ENCODE data around the gene EEF1AKMT3.

EEF1AKMT3 gene

GRCh38 chr12:57735952-57736740 is 36.3 kb upstream of the EEF1AKMT3 start:
- peak overlapping the region; percentile 18 for H3K4me3 ChIP-seq (ENCODE audit: extremely low read depth, insufficient read depth, low read length, poor library complexity, severe bottlenecking)

GRCh38 chr12:57736741-57737466 is 35.5 kb upstream of the EEF1AKMT3 start:
- Histone ChIP-seq H3K27ac (ENCODE audit: low read depth, low read length, severe bottlenecking) (no peak overlapping the region), H3K4me3 (ENCODE audit: extremely low read depth, insufficient read depth, low read length, poor library complexity, severe bottlenecking) (peak overlapping the region; percentile 33), H3K36me3 (ENCODE audit: control insufficient read depth, insufficient read depth, low read length) (no peaks in the 10 kb centered on the region), H3K4me1 (ENCODE audit: control insufficient read depth, insufficient read depth, low read length, poor library complexity, severe bottlenecking) (peaks cover 6% of the 10 kb centered on the region), H3K9me3 (ENCODE audit: control insufficient read depth, low read length) (no peaks in the 10 kb centered on the region)
- 1 to 2% methylated on average over 22 to 23 of the region's 31 CpGs for WGBS, 2 experiments (ENCODE audit: insufficient coverage in 2 of 2)

More at GRCh38 chr12:57735952-57736740, 36.3 kb upstream of the EEF1AKMT3 start:
- peaks cover 6% of the 10 kb centered on the region for H3K4me1 ChIP-seq (ENCODE audit: control insufficient read depth, insufficient read depth, low read length, poor library complexity, severe bottlenecking)
- H3K36me3 ChIP-seq (ENCODE audit: control insufficient read depth, insufficient read depth, low read length) = no peaks in the 10 kb centered on the region
- no peak overlapping the region for H3K27ac ChIP-seq (ENCODE audit: low read depth, low read length, severe bottlenecking)
- WGBS, 2 experiments (ENCODE audit: insufficient coverage in 2 of 2) = 0% methylated on average over 27 to 29 of the region's 49 CpGs
- H3K9me3 ChIP-seq (ENCODE audit: control insufficient read depth, low read length) = no peaks in the 10 kb centered on the region

GRCh38 chr12:57737467-57738460 is 34.6 kb upstream of the EEF1AKMT3 start:
- no peaks in the 10 kb centered on the region for H3K9me3 ChIP-seq (ENCODE audit: control insufficient read depth, low read length)
- 0 to 1% methylated on average over 67 to 84 of the region's 110 CpGs for WGBS, 2 experiments (ENCODE audit: insufficient coverage in 2 of 2)
- H3K4me3 ChIP-seq (ENCODE audit: extremely low read depth, insufficient read depth, low read length, poor library complexity, severe bottlenecking) = peak overlapping the region; percentile 33
- H3K4me1 ChIP-seq (ENCODE audit: control insufficient read depth, insufficient read depth, low read length, poor library complexity, severe bottlenecking) = peaks cover 6% of the 10 kb centered on the region
- H3K27ac ChIP-seq (ENCODE audit: low read depth, low read length, severe bottlenecking) = no peak overlapping the region
- no peaks in the 10 kb centered on the region for H3K36me3 ChIP-seq (ENCODE audit: control insufficient read depth, insufficient read depth, low read length)

- H3K36me3 ChIP-seq (ENCODE audit: control insufficient read depth, insufficient read depth, low read length) = no peaks in the 10 kb centered on the region
Measured at GRCh38 chr12:57738661-57739237, 33.7 kb upstream of the EEF1AKMT3 start, which contains the start of gene AGAP2. TSS of gene AGAP2 (minus strand) at chr12:57738742. CDS start at chr12:57738246, 496 bp downstream.

GRCh38 chr12:57739387-57739786 is 33.0 kb upstream of the EEF1AKMT3 start:
- 11% methylated on average over 6 of the region's 7 CpGs; no CpG with 5 or more reads in 1 of the 2 experiments for WGBS, 2 experiments (ENCODE audit: insufficient coverage in 2 of 2)
- no peak overlapping the region for H3K4me3 ChIP-seq (ENCODE audit: extremely low read depth, insufficient read depth, low read length, poor library complexity, severe bottlenecking)
- no peaks in the 10 kb centered on the region for H3K9me3 ChIP-seq (ENCODE audit: control insufficient read depth, low read length)
- no peaks in the 10 kb centered on the region for H3K36me3 ChIP-seq (ENCODE audit: control insufficient read depth, insufficient read depth, low read length)
- peaks cover 6% of the 10 kb centered on the region for H3K4me1 ChIP-seq (ENCODE audit: control insufficient read depth, insufficient read depth, low read length, poor library complexity, severe bottlenecking)
- H3K27ac ChIP-seq (ENCODE audit: low read depth, low read length, severe bottlenecking) = no peak overlapping the region

More at GRCh38 chr12:57738661-57739237, 33.7 kb upstream of the EEF1AKMT3 start, which contains the start of gene AGAP2:
- peak within 1 kb of the TSS; percentile 33 for H3K4me3 ChIP-seq (ENCODE audit: extremely low read depth, insufficient read depth, low read length, poor library complexity, severe bottlenecking)
- H3K9me3 ChIP-seq (ENCODE audit: control insufficient read depth, low read length) = no peaks in the 10 kb centered on the region
- no peak within 1 kb of the TSS for H3K27ac ChIP-seq (ENCODE audit: low read depth, low read length, severe bottlenecking)
- H3K4me1 ChIP-seq (ENCODE audit: control insufficient read depth, insufficient read depth, low read length, poor library complexity, severe bottlenecking) = peaks cover 6% of the 10 kb centered on the region
- 2% methylated on average over 23 of the region's 36 CpGs; no CpG with 5 or more reads in 1 of the 2 experiments for WGBS, 2 experiments (ENCODE audit: insufficient coverage in 2 of 2)

- Histone ChIP-seq H3K9me3 (ENCODE audit: control insufficient read depth, low read length) (no peaks in the 10 kb centered on the region), H3K4me3 (ENCODE audit: extremely low read depth, insufficient read depth, low read length, poor library complexity, severe bottlenecking) (no peak overlapping the region), H3K27ac (ENCODE audit: low read depth, low read length, severe bottlenecking) (no peak overlapping the region), H3K4me1 (ENCODE audit: control insufficient read depth, insufficient read depth, low read length, poor library complexity, severe bottlenecking) (peaks cover 6% of the 10 kb centered on the region), H3K36me3 (ENCODE audit: control insufficient read depth, insufficient read depth, low read length) (no peaks in the 10 kb centered on the region)
- 38 to 48% methylated on average over 4 to 9 of the region's 10 CpGs for WGBS, 2 experiments (ENCODE audit: insufficient coverage in 2 of 2)
Measured at GRCh38 chr12:57739914-57740538, 32.4 kb upstream of the EEF1AKMT3 start.

GRCh38 chr12:57740656-57741412 is 31.6 kb upstream of the EEF1AKMT3 start:
- Histone ChIP-seq H3K27ac (ENCODE audit: low read depth, low read length, severe bottlenecking) (no peak overlapping the region), H3K4me3 (ENCODE audit: extremely low read depth, insufficient read depth, low read length, poor library complexity, severe bottlenecking) (no peak overlapping the region)

GRCh38 chr12:57741413-57741789 is 31.0 kb upstream of the EEF1AKMT3 start:
- H3K9me3 ChIP-seq (ENCODE audit: control insufficient read depth, low read length) = no peaks in the 10 kb centered on the region
- WGBS, 2 experiments (ENCODE audit: insufficient coverage in 2 of 2) = 86% methylated on average over 1 of the region's 1 CpG; no CpG with 5 or more reads in 1 of the 2 experiments
- peaks cover 3% of the 10 kb centered on the region for H3K4me1 ChIP-seq (ENCODE audit: control insufficient read depth, insufficient read depth, low read length, poor library complexity, severe bottlenecking)
- no peak overlapping the region for H3K4me3 ChIP-seq (ENCODE audit: extremely low read depth, insufficient read depth, low read length, poor library complexity, severe bottlenecking)
- peaks cover 9% of the 10 kb centered on the region for H3K36me3 ChIP-seq (ENCODE audit: control insufficient read depth, insufficient read depth, low read length)
- no peak overlapping the region for H3K27ac ChIP-seq (ENCODE audit: low read depth, low read length, severe bottlenecking)

More at GRCh38 chr12:57740656-57741412, 31.6 kb upstream of the EEF1AKMT3 start:
- Histone ChIP-seq H3K4me1 (ENCODE audit: control insufficient read depth, insufficient read depth, low read length, poor library complexity, severe bottlenecking) (peaks cover 6% of the 10 kb centered on the region), H3K36me3 (ENCODE audit: control insufficient read depth, insufficient read depth, low read length) (peaks cover 6% of the 10 kb centered on the region), H3K9me3 (ENCODE audit: control insufficient read depth, low read length) (no peaks in the 10 kb centered on the region)
- 76 to 91% methylated on average over 1 to 5 of the region's 5 CpGs for WGBS, 2 experiments (ENCODE audit: insufficient coverage in 2 of 2)

Data from mesodermal cell (in vitro differentiated cells).